Hepatocyte (in vitro differentiated cells): ENCODE results near the gene RIPK4. TPM values are rescaled to one million over a fixed set of nuclear protein-coding genes. Genes with fewer than 3 reads are reported as not detected.

Experiments
- DNase-seq: peaks from one replicate; pipeline ENCODE4 v3.0.0-alpha.2; 2016; ENCODE audit warnings: low spot score
- H2AFZ ChIP-seq: fragments of 200-600 bp; sonication (generic); 2 replicates; pipeline ENCODE4 v1.6.0; 2016; ENCODE audit warnings: antibody characterized with exemption, mild to moderate bottlenecking
- H3K27ac ChIP-seq: fragments of 200-600 bp; sonication (generic); 2 replicates; pipeline ENCODE4 v1.5.1; 2016; ENCODE audit warnings: mild to moderate bottlenecking
- H3K27me3 ChIP-seq: fragments of 200-600 bp; sonication (generic); 2 replicates; pipeline ENCODE4 v1.6.1; 2016
- H3K36me3 ChIP-seq: fragments of 200-600 bp; sonication (generic); replicated peaks from 2 replicates; pipeline ENCODE4 v1.5.1; 2016; ENCODE audit warnings: low read depth; ENCODE audit not compliant: insufficient read depth
- H3K4me1 ChIP-seq: fragments of 200-600 bp; sonication (generic); 2 replicates; pipeline ENCODE4 v1.5.1; 2016; ENCODE audit warnings: mild to moderate bottlenecking, moderate library complexity; ENCODE audit not compliant: insufficient read depth
- H3K4me2 ChIP-seq: fragments of 200-600 bp; sonication (generic); 2 replicates; pipeline ENCODE4 v1.6.0; 2016
- H3K4me3 ChIP-seq: fragments of 200-600 bp; sonication (generic); 2 replicates; pipeline ENCODE4 v1.5.1; 2016; ENCODE audit warnings: mild to moderate bottlenecking
- H3K79me2 ChIP-seq: fragments of 200-600 bp; sonication (generic); 2 replicates; pipeline ENCODE4 v1.6.0; 2017; ENCODE audit warnings: mild to moderate bottlenecking
- H3K9me2 ChIP-seq: fragments of 200-600 bp; sonication (generic); replicated peaks from 2 replicates; pipeline ENCODE4 v1.6.0; 2017; ENCODE audit warnings: mild to moderate bottlenecking; ENCODE audit not compliant: insufficient read depth
- H3K9me3 ChIP-seq: fragments of 200-600 bp; sonication (generic); 2 replicates; pipeline ENCODE4 v1.5.1; 2016; ENCODE audit warnings: low read depth, mild to moderate bottlenecking
- H4K20me1 ChIP-seq: fragments of 200-600 bp; sonication (generic); 2 replicates; pipeline ENCODE4 v1.6.0; 2016; ENCODE audit warnings: mild to moderate bottlenecking; ENCODE audit not compliant: insufficient read depth, poor library complexity, severe bottlenecking
- CTCF ChIP-seq: fragments of 200-600 bp; sonication (generic); IDR thresholded peaks from 2 replicates; pipeline ENCODE4 v1.5.1; 2016; ENCODE audit warnings: antibody characterized with exemption, mild to moderate bottlenecking; ENCODE audit not compliant: poor library complexity
- EZH2 ChIP-seq: fragments of 200-600 bp; sonication (generic); IDR thresholded peaks from 2 replicates; pipeline ENCODE4 v1.6.1; 2016; ENCODE audit warnings: antibody characterized with exemption, mild to moderate bottlenecking, borderline replicate concordance
- EZH2phosphoT487 ChIP-seq: fragments of 200-600 bp; sonication (generic); IDR thresholded peaks from one replicate; pipeline ENCODE4 v1.6.1; 2018; ENCODE audit warnings: antibody characterized with exemption, mild to moderate bottlenecking, low read depth, moderate library complexity; ENCODE audit not compliant: unreplicated experiment, severe bottlenecking
- WGBS: methylation state at CpG from one replicate; pipeline ENCODE4 v1.1.6; 2016; ENCODE audit warnings: low lambda C conversion rate; ENCODE audit errors: missing lambda C conversion rate; 5-methylcytosine and 5-hydroxymethylcytosine counted together
- polyA plus RNA-seq: library from polyadenylated mRNA; unstranded; fragments of >200 nt; fragmentation: Nextera tagmentation; extraction: Ambion mirVana; gene quantifications from 2 replicates; pipeline ENCODE4 v1.2.1, GENCODE V29; 2016
- total RNA-seq: library from RNA; depleted of rRNA; stranded (reverse); fragments of >200 nt; gene quantifications from 2 replicates; pipeline ENCODE4 v1.2.3, GENCODE V29; 2014

Gene RIPK4
- total and polyA plus RNA-seq, 2 experiments from 2014 or later: 28.1 to 32.8 TPM

- 79% methylated on average over 2 of the region's 2 CpGs for WGBS
- no peaks in the 10 kb centered on the region for H3K4me1 ChIP-seq
Observed at GRCh38 chr21:41736423-41736822, 30.4 kb downstream of the RIPK4 start.

GRCh38 chr21:41733951-41734689, 32.7 kb downstream of the RIPK4 start:
- Histone ChIP-seq H3K27me3 (no peaks in the 10 kb centered on the region), H3K9me2 (no peaks in the 10 kb centered on the region), H3K4me1 (peaks cover 8% of the 10 kb centered on the region), H3K9me3 (peaks cover 10% of the 10 kb centered on the region), H3K27ac (no peak overlapping the region), H3K4me3 (no peak overlapping the region), H3K4me2 (no peak overlapping the region), H3K79me2 (no peaks in the 10 kb centered on the region), H2AFZ (no peak overlapping the region), H4K20me1 (no peaks in the 10 kb centered on the region), H3K36me3 (no peaks in the 10 kb centered on the region)
- 90% methylated on average over 13 of the region's 13 CpGs for WGBS
- DNase-seq: no peak
- TF ChIP-seq CTCF: no peak
- no peak for TF ChIP-seq EZH2phosphoT487
- no peak for TF ChIP-seq EZH2

More at GRCh38 chr21:41736423-41736822, 30.4 kb downstream of the RIPK4 start:
- TF ChIP-seq CTCF: no peak
- no peak for TF ChIP-seq EZH2
- TF ChIP-seq EZH2phosphoT487: no peak
- Histone ChIP-seq H2AFZ (no peak overlapping the region), H3K9me2 (no peaks in the 10 kb centered on the region), H3K4me3 (no peak overlapping the region), H3K27ac (no peak overlapping the region), H3K9me3 (peaks cover 10% of the 10 kb centered on the region), H3K79me2 (peaks cover 3% of the 10 kb centered on the region), H3K4me2 (no peak overlapping the region), H3K27me3 (no peaks in the 10 kb centered on the region), H4K20me1 (no peaks in the 10 kb centered on the region), H3K36me3 (no peaks in the 10 kb centered on the region)
- no peak for DNase-seq

GRCh38 chr21:41731081-41731480, 35.8 kb downstream of the RIPK4 start:
- H4K20me1 ChIP-seq: no peaks in the 10 kb centered on the region
- H2AFZ ChIP-seq: no peak overlapping the region
- H3K9me2 ChIP-seq: no peaks in the 10 kb centered on the region
- H3K4me2 ChIP-seq: no peak overlapping the region
- 92% methylated on average over 2 of the region's 2 CpGs for WGBS
- DNase-seq: no peak
- H3K9me3 ChIP-seq: no peaks in the 10 kb centered on the region
- no peaks in the 10 kb centered on the region for H3K79me2 ChIP-seq
- no peaks in the 10 kb centered on the region for H3K27me3 ChIP-seq
- H3K27ac ChIP-seq: no peak overlapping the region
- H3K4me1 ChIP-seq: peaks cover 8% of the 10 kb centered on the region
- TF ChIP-seq CTCF: no peak
- no peak for TF ChIP-seq EZH2phosphoT487
- TF ChIP-seq EZH2: no peak
- no peak overlapping the region for H3K4me3 ChIP-seq
- no peaks in the 10 kb centered on the region for H3K36me3 ChIP-seq
